Activated T-helper 1 cell treated with anti-CD3 and anti-CD28 coated beads, Interleukin-12 subunit alpha, Interleukin-12 subunit beta, Interleukin-2, Interleukin-4 antibody, amounts not matched to agents 30 ng/mL and 10 ng/mL and 1 ng/mL, durations not matched to agents 14 hours and 24 hours and 36 hours (primary cell): Measurements from ENCODE around the gene OR2AT4. TPM values are rescaled to one million over a fixed set of nuclear protein-coding genes. Genes with fewer than 3 reads are reported as not detected.
A peak's percentile ranks its signal among the peaks of the same experiment; 100 is the strongest.
"Not testable (repeated sequence)": the region's sequence is repeated elsewhere in the genome, so short reads cannot be mapped to it uniquely, and the experiment has no call there.

Experiments
- DNase-seq: peaks from one replicate; pipeline ENCODE4 v3.0.0; 2021; ENCODE audit warnings: low spot score
- H3K27ac Mint-ChIP-seq: one replicate; pipeline ENCODE4 v1.8.0; 2021; ENCODE audit warnings: mild to moderate bottlenecking, mixed read lengths
- H3K27me3 Mint-ChIP-seq: one replicate; pipeline ENCODE4 v1.8.0; 2022; ENCODE audit warnings: mild to moderate bottlenecking, moderate library complexity, mixed read lengths; ENCODE audit not compliant: insufficient read depth
- H3K36me3 Mint-ChIP-seq: one replicate; pipeline ENCODE4 v1.8.0; 2021; ENCODE audit warnings: low read depth, mixed read lengths
- H3K4me1 Mint-ChIP-seq: one replicate; pipeline ENCODE4 v1.8.0; 2021; ENCODE audit warnings: low read depth, mixed read lengths
- H3K4me3 Mint-ChIP-seq: one replicate; pipeline ENCODE4 v1.8.0; 2021; ENCODE audit warnings: mild to moderate bottlenecking, moderate library complexity, mixed read lengths
- H3K9me3 Mint-ChIP-seq: one replicate; pipeline ENCODE4 v1.8.0; 2021; ENCODE audit warnings: mixed read lengths
- intact Hi-C: fragments of 100-400 bp; cut with micrococcal nuclease; formaldehyde crosslinking; loops from one replicate; pipeline ENCODE4 v1.15.1; 2024
- total RNA-seq: library from RNA; stranded (reverse); gene quantifications from 2 replicates; pipeline ENCODE4 v1.2.3, GENCODE V29; 2022

OR2AT4 gene
- total RNA-seq, 1 donor from 2014 or later, result not detected

DNA sequence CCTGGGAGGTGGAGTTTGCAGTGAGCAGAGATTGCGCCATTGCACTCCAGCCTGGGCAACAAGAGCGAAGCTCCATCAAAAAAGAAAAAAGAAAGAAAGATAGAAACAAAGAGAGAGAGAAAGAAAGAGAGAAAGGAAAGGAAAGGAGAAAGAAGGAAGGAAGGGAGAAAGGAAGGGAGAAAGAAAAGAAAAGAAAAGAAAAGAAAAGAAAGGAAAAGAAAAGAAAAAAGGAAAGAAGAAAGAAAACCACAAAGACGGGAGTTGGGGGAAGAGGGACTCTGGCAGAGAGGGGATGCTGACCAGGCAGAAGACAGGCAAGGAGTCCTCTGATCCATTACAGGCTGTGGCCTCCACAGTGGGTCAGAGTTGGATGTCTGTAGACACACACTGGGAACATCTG, 35.4 kb upstream of the OR2AT4 start:
- intact Hi-C loops, result no loop called here

DNA sequence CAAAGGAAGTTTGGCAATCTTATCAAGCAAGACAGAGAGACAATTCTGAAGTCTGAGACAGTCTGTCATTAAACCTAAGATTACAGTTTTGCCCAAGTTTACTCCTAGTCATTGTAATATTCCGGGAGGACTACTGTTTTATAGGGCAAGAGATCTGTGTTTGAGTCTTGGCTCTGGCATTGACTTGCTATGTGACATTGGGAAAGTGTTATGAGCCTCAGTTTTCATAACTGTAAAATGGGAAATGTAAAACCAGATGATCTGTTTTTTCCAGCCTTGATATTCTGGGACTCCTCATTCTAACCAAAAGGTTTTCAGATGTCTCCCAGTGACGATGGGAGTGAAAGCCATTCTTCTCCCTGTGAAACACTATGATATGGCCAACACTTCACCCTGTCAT, 29.9 kb upstream of the OR2AT4 start:
- no peak for DNase-seq
- Mint-ChIP-seq H3K36me3 (no peaks in the 10 kb centered on the region), H3K27ac (no peak overlapping the region), H3K4me3 (no peak overlapping the region), H3K9me3 (no peaks in the 10 kb centered on the region), H3K4me1 (no peaks in the 10 kb centered on the region), H3K27me3 (peaks cover 12% of the 10 kb centered on the region)
- intact Hi-C loops, result no loop called here

More for the DNA sequence above, 35.4 kb upstream of the OR2AT4 start:
- DNase-seq, result no peak
- Mint-ChIP-seq H3K4me1 (no peaks in the 10 kb centered on the region), H3K36me3 (no peaks in the 10 kb centered on the region), H3K4me3 (no peak overlapping the region), H3K9me3 (no peaks in the 10 kb centered on the region), H3K27me3 (peaks cover 26% of the 10 kb centered on the region), H3K27ac (no peak overlapping the region)

DNA sequence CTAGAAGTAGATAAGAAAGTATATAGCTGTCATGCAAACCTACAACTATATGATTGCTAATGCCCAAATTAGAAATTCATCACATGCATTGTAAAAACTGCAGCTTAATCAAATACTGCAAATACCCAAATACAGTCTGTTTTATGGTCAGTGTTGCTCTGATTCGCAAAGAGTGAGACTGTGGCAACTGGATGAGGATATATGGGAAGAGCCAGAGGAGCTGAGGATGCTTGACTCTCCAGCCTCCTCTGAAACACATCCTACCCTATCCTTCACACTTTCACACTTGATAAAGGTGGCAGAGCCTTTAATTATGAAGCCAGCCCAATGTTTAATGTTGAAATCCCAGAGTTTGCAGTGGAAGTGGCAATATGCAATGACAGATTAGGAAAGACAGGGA, 21.9 kb upstream of the OR2AT4 start:
- Mint-ChIP-seq H3K9me3 (peaks cover 15% of the 10 kb centered on the region), H3K4me3 (no peak overlapping the region), H3K4me1 (no peaks in the 10 kb centered on the region), H3K27me3 (peaks cover 6% of the 10 kb centered on the region), H3K36me3 (no peaks in the 10 kb centered on the region), H3K27ac (no peak overlapping the region)
- intact Hi-C loops, result no loop called here
- DNase-seq, result no peak

GRCh38 chr11:75114465-75114864, 17.8 kb upstream of the OR2AT4 start:
- intact Hi-C loops, result no loop called here
- no peak overlapping the region for H3K27ac Mint-ChIP-seq
- no peak overlapping the region for H3K4me3 Mint-ChIP-seq
- no peaks in the 10 kb centered on the region for H3K36me3 Mint-ChIP-seq
- H3K9me3 Mint-ChIP-seq, result peaks cover 12% of the 10 kb centered on the region
- H3K27me3 Mint-ChIP-seq, result peaks cover 9% of the 10 kb centered on the region
- no peaks in the 10 kb centered on the region for H3K4me1 Mint-ChIP-seq
- DNase-seq, result no peak

DNA sequence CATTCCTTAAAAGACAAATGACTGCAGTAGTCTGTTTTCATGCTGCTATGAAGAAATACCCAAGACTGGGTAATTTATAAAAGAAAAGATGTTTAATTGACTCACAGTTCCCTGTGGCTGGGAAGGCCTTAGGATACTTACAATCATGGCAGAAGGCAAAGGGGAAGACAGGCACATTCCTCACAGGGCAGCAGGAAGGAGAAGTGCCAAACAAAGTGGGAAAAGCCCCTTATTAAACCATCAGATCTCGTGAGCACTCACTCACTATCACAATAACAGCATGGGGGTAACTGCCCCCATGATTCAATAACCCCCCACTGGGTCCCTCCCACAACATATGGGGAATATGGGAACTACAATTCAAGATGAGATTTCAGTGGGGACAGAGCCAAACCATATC, 16.4 kb upstream of the OR2AT4 start:
- H3K27me3 Mint-ChIP-seq, result peaks cover 9% of the 10 kb centered on the region
- no peak for DNase-seq
- intact Hi-C loops, result no loop called here
- no peaks in the 10 kb centered on the region for H3K36me3 Mint-ChIP-seq
- H3K4me3 Mint-ChIP-seq, result no peak overlapping the region
- H3K4me1 Mint-ChIP-seq, result no peaks in the 10 kb centered on the region
- no peak overlapping the region for H3K27ac Mint-ChIP-seq
- peaks cover 12% of the 10 kb centered on the region for H3K9me3 Mint-ChIP-seq

DNA sequence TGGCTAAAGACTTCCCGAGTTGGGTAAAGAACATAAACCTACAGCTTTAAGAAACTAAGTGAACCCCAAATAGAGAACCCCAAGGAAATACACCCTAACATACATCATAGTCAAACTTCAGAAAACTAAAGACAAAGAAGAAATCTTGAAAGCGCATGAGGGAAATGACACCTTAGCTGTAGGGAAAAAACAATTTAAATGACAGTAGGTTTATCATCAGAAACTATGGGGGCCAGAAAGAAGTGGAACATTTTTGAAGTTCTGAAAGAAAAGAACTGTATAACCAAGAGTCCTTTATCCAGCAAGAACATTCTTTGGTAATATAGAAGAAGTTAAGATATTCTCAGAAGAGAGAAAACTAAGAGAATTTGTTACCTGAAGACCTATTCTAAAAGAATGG, 15.5 kb upstream of the OR2AT4 start:
- Mint-ChIP-seq H3K4me3 (no peak overlapping the region), H3K27ac (no peak overlapping the region), H3K9me3 (peaks cover 12% of the 10 kb centered on the region), H3K27me3 (peaks cover 8% of the 10 kb centered on the region), H3K36me3 (no peaks in the 10 kb centered on the region), H3K4me1 (no peaks in the 10 kb centered on the region)
- intact Hi-C loops, result no loop called here
- DNase-seq, result no peak

GRCh38 chr11:75107187-75107586, 10.5 kb upstream of the OR2AT4 start:
- no peak overlapping the region for H3K27ac Mint-ChIP-seq
- H3K9me3 Mint-ChIP-seq, result peaks cover 5% of the 10 kb centered on the region
- DNase-seq, result no peak
- peaks cover 15% of the 10 kb centered on the region for H3K27me3 Mint-ChIP-seq
- no peaks in the 10 kb centered on the region for H3K36me3 Mint-ChIP-seq
- no peak overlapping the region for H3K4me3 Mint-ChIP-seq
- intact Hi-C loops, result no loop called here
- H3K4me1 Mint-ChIP-seq, result peaks cover 14% of the 10 kb centered on the region

- H3K27ac Mint-ChIP-seq, H3K36me3 Mint-ChIP-seq, H3K9me3 Mint-ChIP-seq, intact Hi-C loops, H3K4me3 Mint-ChIP-seq, DNase-seq: not testable (repeated sequence)
- peaks cover 15% of the 10 kb centered on the region for H3K27me3 Mint-ChIP-seq
- peaks cover 14% of the 10 kb centered on the region for H3K4me1 Mint-ChIP-seq
These were observed 9.4 kb upstream of the OR2AT4 start for GRCh38 chr11:75105967-75106681.

DNA sequence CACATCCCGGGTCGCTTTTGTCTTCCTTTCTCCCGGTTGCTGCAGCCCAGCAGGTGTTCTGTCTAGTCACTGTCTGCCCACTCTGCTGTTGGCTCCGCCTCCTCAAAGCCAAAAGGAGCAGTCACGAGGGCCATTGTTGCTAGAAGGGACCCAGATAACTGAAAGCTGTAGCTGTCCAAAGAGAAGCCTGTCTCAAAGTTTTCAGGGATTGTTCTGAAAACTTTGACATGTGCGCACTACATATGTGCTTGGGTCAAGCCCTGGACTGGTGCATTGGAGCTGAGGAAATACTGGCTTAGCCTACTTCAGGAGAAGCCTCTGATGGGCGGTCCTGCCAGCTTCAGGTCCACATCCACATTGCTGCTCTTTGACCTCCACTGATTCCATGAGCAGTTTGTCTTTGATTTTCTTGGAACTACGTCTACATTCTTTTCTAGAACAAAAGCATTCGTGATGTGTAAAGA, 8.8 kb upstream of the OR2AT4 start:
- intact Hi-C loops, result no loop called here
- Mint-ChIP-seq H3K4me1 (peaks cover 18% of the 10 kb centered on the region), H3K36me3 (no peaks in the 10 kb centered on the region), H3K27ac (no peak overlapping the region), H3K27me3 (peaks cover 15% of the 10 kb centered on the region), H3K4me3 (no peak overlapping the region), H3K9me3 (peaks cover 5% of the 10 kb centered on the region)
- DNase-seq, result no peak

DNA sequence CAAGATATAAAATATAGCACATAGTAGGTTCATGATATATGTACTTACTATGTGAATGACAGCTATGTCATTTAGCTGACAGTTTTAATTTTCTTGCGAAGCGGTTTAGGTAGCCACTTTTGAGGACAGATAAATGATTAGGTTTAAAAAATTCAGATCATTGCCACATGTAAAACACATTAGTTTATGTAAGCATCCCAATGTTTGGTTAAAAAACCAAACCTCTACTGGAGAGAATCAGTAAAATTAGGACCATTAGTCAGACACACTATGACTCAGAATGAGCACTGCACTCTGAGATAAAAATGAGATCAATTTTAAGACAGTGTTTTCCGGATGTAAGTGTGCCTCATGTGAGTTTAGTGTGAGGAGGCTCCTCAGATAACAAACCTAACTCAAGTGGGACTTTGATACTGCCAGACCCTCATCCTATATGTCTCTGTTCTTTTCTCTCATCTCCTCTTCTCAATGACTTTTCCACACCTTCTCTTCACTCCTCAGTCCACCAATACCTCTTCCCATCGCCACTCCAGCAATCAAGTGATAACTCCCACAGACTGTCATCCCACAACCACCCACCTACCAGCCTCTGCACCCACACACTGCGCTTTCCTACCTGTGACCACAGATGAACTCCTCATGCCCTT, 6.8 kb upstream of the OR2AT4 start:
- no peak for DNase-seq
- intact Hi-C loops, result no loop called here
- H3K36me3 Mint-ChIP-seq, result no peaks in the 10 kb centered on the region
- H3K27ac Mint-ChIP-seq, result peak overlapping the region; percentile 69
- peaks cover 23% of the 10 kb centered on the region for H3K4me1 Mint-ChIP-seq
- peaks cover 5% of the 10 kb centered on the region for H3K9me3 Mint-ChIP-seq
- peak overlapping the region; percentile 6 for H3K4me3 Mint-ChIP-seq
- H3K27me3 Mint-ChIP-seq, result peaks cover 14% of the 10 kb centered on the region

- Mint-ChIP-seq H3K9me3 (peaks cover 5% of the 10 kb centered on the region), H3K27ac (no peak overlapping the region), H3K36me3 (no peaks in the 10 kb centered on the region), H3K4me3 (no peak overlapping the region), H3K4me1 (peaks cover 23% of the 10 kb centered on the region), H3K27me3 (peaks cover 10% of the 10 kb centered on the region)
- intact Hi-C loops, result no loop called here
- no peak for DNase-seq
These were observed 4.9 kb upstream of the OR2AT4 start for GRCh38 chr11:75101424-75102128.

GRCh38 chr11:75100314-75100713, 3.6 kb upstream of the OR2AT4 start:
- intact Hi-C loops, result no loop called here
- peaks cover 7% of the 10 kb centered on the region for H3K27me3 Mint-ChIP-seq
- peak; percentile 24 for DNase-seq

GRCh38 chr11:75099635-75100034, 3.0 kb upstream of the OR2AT4 start:
- peaks cover 23% of the 10 kb centered on the region for H3K4me1 Mint-ChIP-seq
- intact Hi-C loops, result no loop called here
- H3K27ac Mint-ChIP-seq, result no peak overlapping the region
- H3K27me3 Mint-ChIP-seq, result peaks cover 12% of the 10 kb centered on the region
- no peaks in the 10 kb centered on the region for H3K9me3 Mint-ChIP-seq
- no peak overlapping the region for H3K4me3 Mint-ChIP-seq
- DNase-seq, result no peak
- no peaks in the 10 kb centered on the region for H3K36me3 Mint-ChIP-seq

More at GRCh38 chr11:75100314-75100713, 3.6 kb upstream of the OR2AT4 start:
- H3K9me3 Mint-ChIP-seq, result no peaks in the 10 kb centered on the region
- H3K27ac Mint-ChIP-seq, result no peak overlapping the region
- no peak overlapping the region for H3K4me3 Mint-ChIP-seq
- peaks cover 23% of the 10 kb centered on the region for H3K4me1 Mint-ChIP-seq
- H3K36me3 Mint-ChIP-seq, result no peaks in the 10 kb centered on the region
